IMR-90 (cell line): ENCODE results near the gene RORB. TPM values are rescaled to one million over a fixed set of nuclear protein-coding genes. Genes with fewer than 3 reads are reported as not detected.

Source experiments
- ATAC-seq: fragments of 200-7000 bp; cut with Tn5 transposase; 2 replicates; pipeline ENCODE4 v1.9.1; 2020; ENCODE audit warnings: low read depth, mild to moderate bottlenecking, moderate library complexity
- BruUV-seq: library from RNA; stranded (reverse); fragments of 400-500 nt; replicated peaks from 2 replicates; lab custom pipeline; 2021; lab: Mats Ljungman, UMichigan
- CTCF ChIA-PET: fragments of 300-600 bp; formaldehyde crosslinking; extraction: SDS; loops from one replicate; lab custom pipeline; 2021; ENCODE audit warnings: antibody characterized with exemption; lab: Yijun Ruan, JAX
- POLR2A ChIA-PET: fragments of 300-600 bp; sonication (Branson Sonifier 250); formaldehyde crosslinking; loops from one replicate; lab custom pipeline; 2022; ENCODE audit warnings: antibody characterized with exemption; ENCODE audit not compliant: unreplicated experiment; lab: Charles Lee
- DNase-seq: peaks from one replicate; pipeline ENCODE4 v3.0.0; 2013
- H2AFZ ChIP-seq: replicated peaks from 2 replicates; pipeline ENCODE3; 2013; ENCODE audit warnings: low read length, mild to moderate bottlenecking; ENCODE audit not compliant: poor library complexity
- H2AK5ac ChIP-seq: 2 replicates; pipeline ENCODE4 v1.6.1; 2013; ENCODE audit warnings: low read depth, low read length, inconsistent platforms
- H2AK9ac ChIP-seq: replicated peaks from 2 replicates; pipeline ENCODE3; 2013; ENCODE audit warnings: mild to moderate bottlenecking, low read depth, low read length, moderate library complexity; ENCODE audit not compliant: poor library complexity
- H2BK120ac ChIP-seq: 2 replicates; pipeline ENCODE4 v1.6.1; 2013; ENCODE audit warnings: low read depth, low read length, inconsistent platforms
- H2BK15ac ChIP-seq: 3 replicates; pipeline ENCODE4 v1.6.1; 2013; ENCODE audit warnings: low read depth, low read length, inconsistent platforms
- H2BK20ac ChIP-seq: 2 replicates; pipeline ENCODE4 v1.6.1; 2013; ENCODE audit warnings: low read depth, mild to moderate bottlenecking, inconsistent platforms, low read length, moderate library complexity
- H2BK5ac ChIP-seq: 2 replicates; pipeline ENCODE4 v1.6.1; 2013; ENCODE audit warnings: mild to moderate bottlenecking, low read depth, low read length, inconsistent platforms; ENCODE audit not compliant: poor library complexity, severe bottlenecking
- H3K14ac ChIP-seq: replicated peaks from 2 replicates; pipeline ENCODE4 v1.6.1; 2013; ENCODE audit warnings: low read depth, low read length, inconsistent platforms
- H3K18ac ChIP-seq: 2 replicates; pipeline ENCODE4 v1.6.1; 2013; ENCODE audit warnings: low read depth, low read length, control low read depth
- H3K23ac ChIP-seq: 2 replicates; pipeline ENCODE4 v1.6.1; 2013; ENCODE audit warnings: low read depth, low read length, inconsistent platforms
- H3K27ac ChIP-seq: 2 replicates; pipeline ENCODE4 v1.5.1; 2013; ENCODE audit warnings: mild to moderate bottlenecking, control low read depth, low read length; ENCODE audit not compliant: insufficient read depth
- H3K27me3 ChIP-seq: 2 replicates; pipeline ENCODE4 v1.6.1; 2013; ENCODE audit warnings: low read length; ENCODE audit not compliant: control insufficient read depth, insufficient read depth
- H3K36me3 ChIP-seq: 2 replicates; pipeline ENCODE4 v1.6.1; 2013; ENCODE audit warnings: low read length, mixed read lengths; ENCODE audit not compliant: control insufficient read depth, insufficient read depth
- H3K4ac ChIP-seq: 2 replicates; pipeline ENCODE4 v1.6.1; 2013; ENCODE audit warnings: low read depth, low read length, inconsistent platforms
- H3K4me1 ChIP-seq: 2 replicates; pipeline ENCODE4 v1.6.1; 2013; ENCODE audit warnings: low read length, mixed read lengths; ENCODE audit not compliant: control insufficient read depth, insufficient read depth
- H3K4me2 ChIP-seq: 2 replicates; pipeline ENCODE4 v1.6.1; 2013; ENCODE audit warnings: low read depth, mild to moderate bottlenecking, control low read depth, low read length, moderate library complexity
- H3K4me3 ChIP-seq: 2 replicates; pipeline ENCODE4 v1.5.1; 2013; ENCODE audit warnings: low read depth, mild to moderate bottlenecking, control low read depth, low read length, moderate library complexity; ENCODE audit not compliant: insufficient read depth
- H3K56ac ChIP-seq: 2 replicates; pipeline ENCODE4 v1.6.1; 2013; ENCODE audit warnings: low read length, inconsistent platforms; ENCODE audit not compliant: insufficient read depth; ENCODE audit errors: extremely low read depth
- H3K79me1 ChIP-seq, 2 experiments: 2 replicates each; pipeline ENCODE4 v1.6.1; 2013; ENCODE audit warnings: low read length in 2 of 2, inconsistent platforms in 1 of 2, low read depth in 1 of 2
- H3K9ac ChIP-seq: 2 replicates; pipeline ENCODE4 v1.6.1; 2013; ENCODE audit warnings: low read depth, low read length, control low read depth
- H3K9me1 ChIP-seq: 2 replicates; pipeline ENCODE4 v1.6.1; 2013; ENCODE audit warnings: low read length, inconsistent platforms; ENCODE audit not compliant: insufficient read depth
- H3K9me3 ChIP-seq: 2 replicates; pipeline ENCODE4 v1.6.1; 2013; ENCODE audit warnings: low read length; ENCODE audit not compliant: control insufficient read depth, insufficient read depth
- H4K20me1 ChIP-seq: 2 replicates; pipeline ENCODE4 v1.6.1; 2013; ENCODE audit warnings: low read length, inconsistent platforms; ENCODE audit not compliant: insufficient read depth
- H4K5ac ChIP-seq: 2 replicates; pipeline ENCODE4 v1.6.1; 2013; ENCODE audit warnings: mild to moderate bottlenecking, low read depth, low read length, control low read depth
- H4K8ac ChIP-seq, 2 experiments: 2 replicates each; pipeline ENCODE4 v1.6.1; 2013; ENCODE audit warnings: low read depth in 2 of 2, low read length in 2 of 2, control low read depth in 1 of 2, inconsistent platforms in 1 of 2
- H4K91ac ChIP-seq: 2 replicates; pipeline ENCODE4 v1.6.1; 2013; ENCODE audit warnings: low read depth, low read length, inconsistent platforms; ENCODE audit not compliant: insufficient read depth
- BHLHE40 ChIP-seq: fragments of 150-350 bp; IDR thresholded peaks from 2 replicates; pipeline ENCODE4 v1.6.1; 2016; ENCODE audit warnings: mild to moderate bottlenecking, low read depth, low read length
- CEBPB ChIP-seq: IDR thresholded peaks from 2 replicates; pipeline ENCODE4 v1.6.1; 2012; ENCODE audit warnings: low read depth, low read length, improper control_type of control experiment
- CHD1 ChIP-seq: IDR thresholded peaks from 2 replicates; pipeline ENCODE4 v1.6.1; 2012; ENCODE audit warnings: low read depth, low read length, improper control_type of control experiment
- FOS ChIP-seq: fragments of 150-350 bp; IDR thresholded peaks from 2 replicates; pipeline ENCODE4 v1.6.1; 2016; ENCODE audit warnings: low read depth, low read length
- MAFK ChIP-seq: IDR thresholded peaks from 2 replicates; pipeline ENCODE4 v1.6.1; 2012; ENCODE audit warnings: low read depth, low read length, improper control_type of control experiment
- MAZ ChIP-seq: IDR thresholded peaks from 2 replicates; pipeline ENCODE4 v1.6.1; 2012; ENCODE audit warnings: low read depth, mild to moderate bottlenecking, low read length, improper control_type of control experiment, moderate library complexity, borderline replicate concordance
- MXI1 ChIP-seq: IDR thresholded peaks from 2 replicates; pipeline ENCODE4 v1.6.1; 2012; ENCODE audit warnings: low read depth, mild to moderate bottlenecking, low read length, moderate library complexity, borderline replicate concordance
- NFE2L2 ChIP-seq: fragments of 150-350 bp; IDR thresholded peaks from 2 replicates; pipeline ENCODE4 v1.6.1; 2016; ENCODE audit warnings: low read depth, mild to moderate bottlenecking, low read length
- POLR2A ChIP-seq: IDR thresholded peaks from 2 replicates; pipeline ENCODE4 v1.6.1; 2012; ENCODE audit warnings: mild to moderate bottlenecking, low read depth, low read length
- RAD21 ChIP-seq: IDR thresholded peaks from 2 replicates; pipeline ENCODE4 v1.6.1; 2012; ENCODE audit warnings: low read length, improper control_type of control experiment
- RCOR1 ChIP-seq: IDR thresholded peaks from 2 replicates; pipeline ENCODE4 v1.6.1; 2012; ENCODE audit warnings: mild to moderate bottlenecking, low read length, improper control_type of control experiment; ENCODE audit not compliant: insufficient replicate concordance
- RFX5 ChIP-seq: IDR thresholded peaks from 2 replicates; pipeline ENCODE4 v1.8.0; 2012; ENCODE audit warnings: low read depth, mild to moderate bottlenecking, low read length, moderate library complexity
- SMC3 ChIP-seq: fragments of 150-350 bp; IDR thresholded peaks from 2 replicates; pipeline ENCODE4 v1.6.1; 2016; ENCODE audit warnings: low read depth, mild to moderate bottlenecking, antibody characterized with exemption, low read length, moderate library complexity
- WGBS, 2 experiments: methylation state at CpG; one replicate each; pipeline versions ENCODE4 v1.1.5 to v1.1.7; 2013; ENCODE audit warnings: missing lambda C conversion rate in 2 of 2; ENCODE audit not compliant: insufficient read length in 1 of 2; ENCODE audit errors: extremely low coverage in 2 of 2; 5-methylcytosine and 5-hydroxymethylcytosine counted together
- dilution Hi-C: fragments of 300-500 bp; cut with HindIII; formaldehyde crosslinking; loops from one replicate; pipeline ENCODE4 v1.14.3; 2018; ENCODE audit warnings: low sequenced_read_pairs; ENCODE audit not compliant: unreplicated experiment
- in situ Hi-C: fragments of 300-500 bp; cut with MboI; formaldehyde crosslinking; loops from 3 replicates; pipeline ENCODE4 v1.14.3; 2019; ENCODE audit warnings: low sequenced_read_pairs, inconsistent platforms, mixed read lengths
- intact Hi-C: fragments of 100-400 bp; cut with micrococcal nuclease; formaldehyde crosslinking; loops from 2 replicates; pipeline ENCODE4 v1.10.0; 2022
- polyA plus RNA-seq, 3 experiments: library from polyadenylated mRNA; depleted of rRNA; stranded (reverse); fragments of >200 nt; gene quantifications; 2 replicates each; pipeline ENCODE4 v1.2.3, GENCODE V29; 2012; ENCODE audit warnings: low replicate concordance in 1 of 3
- total RNA-seq: library from RNA; depleted of rRNA; stranded (reverse); fragments of >200 nt; gene quantifications from 2 replicates; pipeline ENCODE4 v1.2.3, GENCODE V29; 2012
- TF ChIP-seq, protein P1 (sequence below): conservative IDR thresholded peaks from 2 replicates; pipeline ENCODE4 v1.5.1; 2012; ENCODE audit warnings: mild to moderate bottlenecking, low read depth, low read length, improper control_type of control experiment
- TF ChIP-seq, protein P2 (sequence below): fragments of 150-350 bp; IDR thresholded peaks from 2 replicates; pipeline ENCODE4 v1.6.1; 2016; ENCODE audit warnings: low read depth, mild to moderate bottlenecking, low read length, moderate library complexity, borderline replicate concordance
- TF ChIP-seq, protein P3 (sequence below): fragments of 150-350 bp; IDR thresholded peaks from 2 replicates; pipeline ENCODE4 v1.6.1; 2017; ENCODE audit warnings: mild to moderate bottlenecking, antibody characterized with exemption, low read length, low read depth

Gene RORB
- total and polyA plus RNA-seq, 2 of the 4 experiments (the other 2 are of a cell fraction) = not detected

DNA sequence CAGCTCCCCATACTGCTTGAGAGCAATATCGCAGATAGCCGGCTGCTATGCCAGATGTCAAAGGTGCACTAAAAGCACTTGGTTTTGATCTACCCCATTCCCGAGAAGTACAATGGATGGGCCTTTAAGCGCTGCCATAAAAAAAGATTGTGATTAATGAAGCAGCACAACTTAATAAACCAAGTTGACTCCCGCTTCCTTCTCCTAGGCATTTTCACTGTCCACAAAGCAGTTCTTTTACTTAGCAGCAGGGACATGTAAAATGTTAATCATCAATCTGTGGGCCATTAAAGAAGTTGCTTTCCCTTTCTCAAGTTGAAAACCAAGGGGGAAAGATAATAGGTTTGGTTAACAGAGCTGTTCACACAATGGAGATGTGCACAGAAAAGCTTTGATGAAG is 214.2 kb downstream of the RORB start:
- no peak overlapping the region for H4K5ac ChIP-seq

More for the DNA sequence above, 214.2 kb downstream of the RORB start:
- no peak overlapping the region for H2BK20ac ChIP-seq
- intact Hi-C loops (no loop called here), dilution Hi-C loops (no loop called here), in situ Hi-C loops (no loop called here)
- H3K9ac ChIP-seq = no peak overlapping the region
- H2AFZ ChIP-seq = no peak overlapping the region
- DNase-seq (no peak), ATAC-seq (no peak)
- H3K27me3 ChIP-seq = no peaks in the 10 kb centered on the region
- H2BK120ac ChIP-seq = no peak overlapping the region
- TF ChIP-seq, protein P1, sequence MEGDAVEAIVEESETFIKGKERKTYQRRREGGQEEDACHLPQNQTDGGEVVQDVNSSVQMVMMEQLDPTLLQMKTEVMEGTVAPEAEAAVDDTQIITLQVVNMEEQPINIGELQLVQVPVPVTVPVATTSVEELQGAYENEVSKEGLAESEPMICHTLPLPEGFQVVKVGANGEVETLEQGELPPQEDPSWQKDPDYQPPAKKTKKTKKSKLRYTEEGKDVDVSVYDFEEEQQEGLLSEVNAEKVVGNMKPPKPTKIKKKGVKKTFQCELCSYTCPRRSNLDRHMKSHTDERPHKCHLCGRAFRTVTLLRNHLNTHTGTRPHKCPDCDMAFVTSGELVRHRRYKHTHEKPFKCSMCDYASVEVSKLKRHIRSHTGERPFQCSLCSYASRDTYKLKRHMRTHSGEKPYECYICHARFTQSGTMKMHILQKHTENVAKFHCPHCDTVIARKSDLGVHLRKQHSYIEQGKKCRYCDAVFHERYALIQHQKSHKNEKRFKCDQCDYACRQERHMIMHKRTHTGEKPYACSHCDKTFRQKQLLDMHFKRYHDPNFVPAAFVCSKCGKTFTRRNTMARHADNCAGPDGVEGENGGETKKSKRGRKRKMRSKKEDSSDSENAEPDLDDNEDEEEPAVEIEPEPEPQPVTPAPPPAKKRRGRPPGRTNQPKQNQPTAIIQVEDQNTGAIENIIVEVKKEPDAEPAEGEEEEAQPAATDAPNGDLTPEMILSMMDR = no peak
- no peak for TF ChIP-seq MXI1
- TF ChIP-seq, protein P2, sequence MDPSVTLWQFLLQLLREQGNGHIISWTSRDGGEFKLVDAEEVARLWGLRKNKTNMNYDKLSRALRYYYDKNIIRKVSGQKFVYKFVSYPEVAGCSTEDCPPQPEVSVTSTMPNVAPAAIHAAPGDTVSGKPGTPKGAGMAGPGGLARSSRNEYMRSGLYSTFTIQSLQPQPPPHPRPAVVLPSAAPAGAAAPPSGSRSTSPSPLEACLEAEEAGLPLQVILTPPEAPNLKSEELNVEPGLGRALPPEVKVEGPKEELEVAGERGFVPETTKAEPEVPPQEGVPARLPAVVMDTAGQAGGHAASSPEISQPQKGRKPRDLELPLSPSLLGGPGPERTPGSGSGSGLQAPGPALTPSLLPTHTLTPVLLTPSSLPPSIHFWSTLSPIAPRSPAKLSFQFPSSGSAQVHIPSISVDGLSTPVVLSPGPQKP = no peak
- TF ChIP-seq MAZ = no peak
- no peak for TF ChIP-seq BHLHE40
- TF ChIP-seq, protein P3, sequence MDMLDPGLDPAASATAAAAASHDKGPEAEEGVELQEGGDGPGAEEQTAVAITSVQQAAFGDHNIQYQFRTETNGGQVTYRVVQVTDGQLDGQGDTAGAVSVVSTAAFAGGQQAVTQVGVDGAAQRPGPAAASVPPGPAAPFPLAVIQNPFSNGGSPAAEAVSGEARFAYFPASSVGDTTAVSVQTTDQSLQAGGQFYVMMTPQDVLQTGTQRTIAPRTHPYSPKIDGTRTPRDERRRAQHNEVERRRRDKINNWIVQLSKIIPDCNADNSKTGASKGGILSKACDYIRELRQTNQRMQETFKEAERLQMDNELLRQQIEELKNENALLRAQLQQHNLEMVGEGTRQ = no peak
- TF ChIP-seq FOS = no peak
- TF ChIP-seq CHD1 = no peak
- no peak for TF ChIP-seq RFX5
- TF ChIP-seq SMC3 = no peak
- no peak for TF ChIP-seq NFE2L2
- TF ChIP-seq MAFK = no peak
- TF ChIP-seq RCOR1 = no peak
- TF ChIP-seq POLR2A = no peak
- TF ChIP-seq CEBPB = no peak
- TF ChIP-seq RAD21 = no peak
- H3K79me1 ChIP-seq = no peaks in the 10 kb centered on the region
- H3K4ac ChIP-seq = no peak overlapping the region
- WGBS, 2 experiments = no CpG with 5 or more reads among the region's 5 CpGs
- H3K9me1 ChIP-seq = no peaks in the 10 kb centered on the region
- H3K23ac ChIP-seq = no peak overlapping the region
- no peak overlapping the region for H3K4me3 ChIP-seq
- no peaks in the 10 kb centered on the region for H3K4me1 ChIP-seq
- H2AK9ac ChIP-seq = no peak overlapping the region
- H2BK15ac ChIP-seq = no peak overlapping the region
- H2BK5ac ChIP-seq = no peak overlapping the region
- H2AK5ac ChIP-seq = no peak overlapping the region
- no TSS peak for BruUV-seq
- H4K91ac ChIP-seq = no peak overlapping the region
- H3K56ac ChIP-seq = no peak overlapping the region
- no peaks in the 10 kb centered on the region for H4K20me1 ChIP-seq
- no peak overlapping the region for H4K8ac ChIP-seq
- no peak overlapping the region for H3K27ac ChIP-seq
- ChIA-PET POLR2A (no interaction called here), CTCF (no interaction called here)
- H3K18ac ChIP-seq = no peak overlapping the region
- no peaks in the 10 kb centered on the region for H3K9me3 ChIP-seq
- H3K4me2 ChIP-seq = no peak overlapping the region
- H3K14ac ChIP-seq = no peak overlapping the region
- no peaks in the 10 kb centered on the region for H3K36me3 ChIP-seq
